GM19351 (cell line): ENCODE data around the gene TPK1.

Source experiments
- ATAC-seq: cut with Tn5 transposase; IDR thresholded peaks from one replicate; pipeline ENCODE4 v1.9.1; 2021; ENCODE audit warnings: mild to moderate bottlenecking, moderate library complexity; ENCODE audit not compliant: unreplicated experiment

The TPK1 gene

DNA sequence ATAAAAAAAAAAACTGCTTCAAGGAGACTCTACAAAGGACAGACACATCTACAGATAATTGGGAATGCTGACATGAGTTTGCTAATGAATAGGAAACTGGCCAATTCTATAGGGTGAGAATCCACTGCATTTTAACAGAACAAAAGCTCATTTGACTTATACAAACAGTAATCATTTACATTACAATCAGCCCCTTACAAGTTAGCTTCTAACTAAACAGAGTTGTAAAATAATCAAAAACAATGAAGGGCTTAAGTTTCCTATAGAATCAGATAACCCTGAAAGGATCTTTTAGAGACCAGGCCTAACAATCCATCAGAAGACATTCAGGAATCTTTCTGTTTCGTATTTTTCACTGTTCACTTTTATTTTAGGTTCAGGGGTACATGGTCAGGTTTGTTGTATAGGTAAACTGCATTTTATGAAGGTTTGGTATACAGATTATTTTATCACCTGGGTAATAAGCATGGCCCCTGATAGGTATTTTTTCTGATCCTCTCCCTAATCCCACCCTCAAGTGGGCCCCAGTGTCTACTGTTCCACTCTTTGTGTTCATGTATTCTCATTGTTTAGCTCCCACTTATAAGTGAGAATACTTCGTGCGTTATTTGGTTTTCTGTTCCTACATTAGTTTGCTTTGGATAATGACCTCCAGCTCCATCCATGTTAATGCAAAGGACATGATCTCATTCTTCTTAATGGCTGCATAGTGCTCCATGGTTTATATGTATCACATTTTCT lies 301.0 kb downstream of the TPK1 start:
- ATAC-seq = no peak

DNA sequence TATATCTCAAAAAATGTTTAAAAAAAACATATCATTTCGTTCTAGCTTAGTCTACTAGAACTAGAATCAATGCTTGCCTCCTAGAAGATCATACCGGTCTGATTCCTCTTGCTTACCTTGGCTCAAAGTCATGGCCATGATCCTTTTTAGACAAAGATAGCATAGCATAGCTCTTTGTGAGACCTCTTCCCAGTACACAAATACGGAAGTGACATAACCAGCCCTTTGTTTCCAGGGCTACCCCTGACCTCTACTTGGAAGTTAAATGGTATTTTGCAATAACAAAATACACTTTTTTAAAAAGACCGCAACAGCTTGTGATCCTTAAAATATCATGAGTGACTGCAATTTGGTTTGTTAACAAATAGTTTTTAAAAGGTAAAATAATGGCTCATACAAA lies 301.7 kb downstream of the TPK1 start:
- ATAC-seq = no peak

DNA sequence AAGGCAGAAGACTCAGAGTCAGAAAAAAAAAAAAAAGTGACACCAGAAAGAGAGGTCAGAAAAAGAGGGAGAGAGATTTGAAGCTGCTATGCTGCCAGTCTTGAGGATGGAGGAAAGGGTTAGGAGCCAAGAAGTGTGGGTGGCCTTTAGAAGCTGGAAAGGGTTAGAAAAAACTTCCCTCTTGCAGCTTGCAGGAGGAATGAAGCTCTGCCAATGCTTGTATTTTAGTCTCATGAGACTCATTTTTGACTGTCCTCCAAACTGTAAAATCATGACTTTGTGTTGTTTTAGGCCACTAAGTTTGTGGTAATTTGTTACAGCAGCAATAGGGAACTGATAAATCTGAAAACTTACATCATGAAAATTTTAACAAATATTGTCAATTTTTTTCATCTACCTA lies 304.7 kb downstream of the TPK1 start:
- no peak for ATAC-seq

DNA sequence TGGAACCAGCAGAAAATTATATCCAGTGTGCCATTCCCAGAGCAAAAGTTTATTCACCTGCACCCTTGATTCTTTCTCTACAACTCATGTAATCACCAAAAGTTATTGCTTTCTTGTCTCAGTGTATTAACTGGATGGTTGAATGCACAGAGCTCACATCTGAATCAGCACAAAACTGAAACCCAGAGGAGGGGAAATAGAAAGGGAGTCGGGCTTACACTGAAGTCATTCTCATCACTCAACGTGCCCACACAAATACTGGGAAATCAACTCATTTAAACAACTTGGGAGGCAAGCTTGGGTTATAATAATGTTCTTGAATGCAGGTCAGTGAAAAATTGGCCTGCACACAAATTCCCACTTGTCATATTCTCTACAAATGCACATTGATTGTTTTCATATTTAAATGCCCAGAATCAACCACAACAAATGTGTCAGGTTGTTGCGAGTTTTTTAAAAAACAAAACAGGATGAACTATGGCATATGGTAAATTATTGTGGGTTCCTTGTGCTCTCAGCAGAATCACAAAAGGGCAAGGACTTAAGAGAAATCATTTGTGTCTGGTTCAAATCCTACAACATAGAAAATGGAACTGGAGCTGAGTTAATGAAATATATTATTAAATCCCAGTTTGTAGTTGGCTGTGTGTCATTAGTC lies 306.5 kb downstream of the TPK1 start:
- ATAC-seq = peak; percentile 99

DNA sequence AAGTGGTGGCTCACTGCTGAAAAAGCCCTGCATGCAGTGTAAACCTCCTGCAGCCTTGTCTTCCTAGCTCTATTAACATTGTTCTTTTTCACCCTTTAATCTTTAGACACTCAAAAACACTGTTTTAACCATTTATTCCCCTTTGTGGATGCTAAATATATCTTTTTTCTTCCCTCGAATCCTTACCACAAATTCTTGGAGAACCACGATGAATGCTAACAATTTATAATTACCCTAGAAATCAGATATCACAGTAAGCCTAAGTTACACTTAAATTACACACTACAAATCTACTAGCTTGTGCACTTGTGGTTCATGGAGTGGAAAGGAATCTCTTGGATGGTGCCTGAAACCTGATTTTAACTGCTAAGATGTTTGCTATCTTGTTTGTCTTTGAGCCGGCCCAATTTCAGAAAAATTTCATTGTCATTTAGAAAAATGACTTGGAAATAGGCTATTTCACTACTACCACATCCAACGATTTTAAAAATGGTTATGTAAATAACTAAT lies 307.3 kb downstream of the TPK1 start:
- ATAC-seq = no peak

DNA sequence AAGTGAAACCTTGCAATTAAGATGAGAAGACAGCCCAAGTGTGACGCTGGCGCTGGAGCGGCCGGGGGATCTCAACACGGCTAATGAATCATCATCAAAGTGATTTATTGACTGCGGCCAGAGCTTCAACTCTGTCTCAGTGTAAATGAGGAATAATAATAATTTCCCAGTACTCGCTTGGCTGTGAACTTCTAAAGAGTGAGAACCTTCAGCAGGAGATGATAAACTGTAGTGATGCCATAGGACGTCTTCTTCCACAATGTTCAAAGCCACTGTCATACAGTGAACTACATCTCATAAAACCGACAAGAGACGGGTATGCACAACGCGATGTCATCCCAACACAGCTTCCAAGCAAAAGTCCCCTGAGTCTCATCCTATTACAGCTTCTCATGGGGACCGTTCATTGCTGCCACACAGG lies 308.8 kb downstream of the TPK1 start:
- ATAC-seq = no peak

DNA sequence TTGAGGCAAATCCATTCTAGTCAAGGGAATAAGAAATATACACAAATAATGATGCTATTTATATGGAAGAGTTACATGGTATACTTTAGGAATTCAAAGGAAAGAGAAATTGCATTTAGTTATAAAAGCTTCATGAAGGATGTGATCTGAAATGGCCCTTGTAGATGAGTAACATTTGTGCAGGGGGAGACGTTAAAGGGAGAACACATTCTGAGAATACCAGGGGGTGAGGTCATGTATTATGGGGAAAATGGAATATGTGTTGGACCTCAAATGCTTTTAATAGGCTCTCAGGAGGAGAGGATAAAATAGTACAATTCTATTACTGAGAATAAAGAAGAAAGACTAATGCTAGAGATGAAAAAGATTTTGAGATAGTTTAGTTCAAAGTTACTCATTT lies 309.9 kb downstream of the TPK1 start:
- no peak for ATAC-seq

DNA sequence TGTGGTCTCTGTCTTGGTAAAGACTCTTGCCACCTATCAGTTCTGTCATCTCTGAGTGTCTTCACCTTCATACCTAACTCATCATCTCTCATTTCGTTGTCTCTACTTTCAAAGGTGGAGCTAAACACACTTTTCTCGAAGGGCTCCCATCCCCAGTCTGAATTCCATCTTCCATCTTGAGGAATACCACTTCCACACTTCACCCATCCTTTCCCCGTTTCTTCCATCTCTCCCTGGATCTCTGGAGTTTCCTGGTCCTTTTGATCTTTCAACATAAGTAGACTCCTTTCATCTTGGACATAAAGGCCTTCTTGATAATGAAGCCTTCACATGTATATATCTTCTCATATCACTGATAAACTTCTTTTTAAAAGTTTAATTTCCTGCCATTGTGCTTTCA lies 311.6 kb downstream of the TPK1 start:
- ATAC-seq = no peak

DNA sequence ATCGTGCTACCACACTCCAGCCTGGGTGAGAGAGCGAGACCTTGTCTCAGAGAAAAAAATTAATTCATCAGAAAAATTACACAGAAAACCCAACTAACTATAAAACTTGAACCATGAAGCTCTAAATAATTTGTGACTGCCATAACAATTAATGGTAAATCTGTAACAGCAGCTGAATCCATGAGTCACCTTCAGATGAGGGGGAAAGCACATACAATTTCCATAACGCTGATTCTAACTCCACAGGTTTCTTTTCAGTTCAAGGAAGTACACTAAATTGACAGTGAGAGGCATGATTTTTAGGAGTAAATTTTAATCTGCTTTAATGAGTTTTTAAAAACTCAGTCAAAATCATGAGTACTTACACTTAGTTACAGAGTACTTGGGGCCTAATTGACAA lies 312.2 kb downstream of the TPK1 start:
- ATAC-seq = no peak

DNA sequence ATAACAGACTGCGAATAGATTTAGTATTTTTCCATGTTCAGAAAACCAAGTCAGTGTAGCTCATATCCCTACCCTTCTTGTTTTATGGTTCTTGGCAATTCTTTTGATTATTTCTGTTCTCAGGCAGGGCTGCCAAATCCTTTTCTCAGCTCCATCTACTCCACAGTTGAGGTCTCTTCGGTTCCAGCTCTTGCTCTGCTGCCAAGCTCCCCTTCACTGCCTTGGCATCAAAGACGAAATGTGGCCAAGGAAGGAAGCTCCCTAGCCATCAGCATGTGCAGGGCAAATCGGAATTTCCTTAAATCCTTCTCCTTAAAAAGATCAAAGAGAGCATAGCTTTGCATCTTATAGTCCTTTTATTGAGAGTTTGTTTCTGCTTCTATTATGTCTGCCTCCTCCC lies 315.9 kb downstream of the TPK1 start:
- no peak for ATAC-seq

DNA sequence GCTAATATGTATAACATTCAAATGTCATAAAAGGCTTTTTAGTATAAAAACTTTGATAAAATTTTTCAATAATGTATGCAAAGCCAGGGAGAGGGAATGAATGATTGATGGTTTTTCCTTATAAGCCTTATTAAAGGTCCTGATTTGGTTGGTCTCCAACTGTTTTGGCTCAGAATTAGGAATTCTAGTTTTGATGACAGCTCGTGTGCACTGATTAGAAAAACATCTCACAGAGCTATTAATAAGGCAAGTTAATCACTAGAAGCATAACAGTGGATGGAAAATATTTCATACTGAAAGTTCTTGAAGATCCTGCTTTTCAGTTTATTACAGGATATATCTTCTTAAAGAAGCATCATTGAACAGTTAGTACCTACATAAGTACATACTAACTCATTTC lies 317.5 kb downstream of the TPK1 start:
- ATAC-seq = no peak

DNA sequence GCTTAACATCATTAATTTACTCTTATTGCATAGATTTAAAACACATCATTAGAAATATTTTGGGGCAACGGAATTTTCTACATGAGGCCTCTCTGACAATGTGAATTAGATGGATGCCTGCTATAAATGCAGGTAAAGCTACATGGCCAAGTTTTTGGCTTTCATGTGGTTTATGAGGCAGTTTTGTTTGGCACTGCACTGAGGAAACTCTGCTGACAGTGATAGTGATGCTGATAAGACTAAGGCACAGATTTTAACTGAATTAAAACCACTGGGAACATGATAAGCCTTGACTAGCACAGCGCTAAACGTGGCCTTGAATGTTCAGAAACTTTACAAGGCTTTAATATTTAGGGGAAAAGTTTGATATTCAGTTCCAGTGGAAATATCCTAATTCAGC lies 318.1 kb downstream of the TPK1 start:
- no peak for ATAC-seq

DNA sequence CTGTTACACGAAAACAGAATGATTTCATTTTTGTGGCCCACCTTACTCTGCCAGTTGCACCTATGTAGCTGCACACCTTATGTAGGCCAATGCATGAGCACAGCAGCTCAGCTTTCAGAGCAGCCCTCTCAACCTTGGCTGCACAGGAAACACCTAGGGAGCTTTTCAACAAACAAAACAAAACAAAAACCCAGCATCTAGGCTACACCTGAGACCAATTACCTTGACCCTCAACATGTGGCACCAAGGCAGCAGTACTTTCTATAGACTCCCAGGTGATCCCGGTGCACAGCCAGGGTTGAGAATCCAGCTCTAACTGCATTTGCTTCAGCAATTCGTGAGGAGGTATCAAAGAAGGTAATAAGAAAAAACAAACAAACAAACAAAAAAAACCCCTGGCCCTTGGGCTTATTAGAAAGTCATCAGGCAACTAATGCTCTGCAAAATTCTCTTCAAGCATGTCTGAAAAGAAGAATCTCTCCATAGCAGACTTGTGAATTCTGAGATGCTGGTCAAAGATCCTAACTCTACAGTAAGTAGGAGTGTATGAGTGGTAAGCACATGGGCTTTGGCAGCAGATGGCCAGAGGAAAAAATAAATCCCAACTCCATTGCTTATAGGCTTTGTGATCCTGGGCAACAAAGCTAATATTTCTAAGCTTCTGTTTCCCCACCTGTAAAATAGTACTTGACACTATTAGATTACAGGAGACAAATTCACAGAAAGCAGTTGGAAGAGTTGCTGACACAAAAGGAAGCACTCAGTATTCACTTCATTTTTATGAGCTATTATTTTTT lies 318.9 kb downstream of the TPK1 start:
- no peak for ATAC-seq

DNA sequence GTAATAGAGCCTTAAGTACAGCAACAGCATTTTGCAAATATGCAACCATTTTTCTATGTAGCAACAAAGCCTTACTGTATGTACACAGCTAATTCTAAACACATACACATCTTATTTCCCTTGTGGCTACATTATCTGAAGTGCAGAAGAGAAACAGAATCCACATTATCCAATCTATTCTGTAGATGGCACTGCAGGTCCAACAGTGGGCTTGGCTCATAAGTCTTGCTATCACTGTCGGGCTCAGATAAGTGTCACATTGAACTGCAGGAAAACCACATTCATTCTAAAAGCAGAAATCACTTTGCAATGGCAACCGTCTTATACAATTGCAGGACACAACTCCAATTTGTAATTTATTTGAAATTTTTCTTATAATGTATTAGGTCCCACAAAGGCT lies 322.5 kb downstream of the TPK1 start:
- ATAC-seq = peak; percentile 46

DNA sequence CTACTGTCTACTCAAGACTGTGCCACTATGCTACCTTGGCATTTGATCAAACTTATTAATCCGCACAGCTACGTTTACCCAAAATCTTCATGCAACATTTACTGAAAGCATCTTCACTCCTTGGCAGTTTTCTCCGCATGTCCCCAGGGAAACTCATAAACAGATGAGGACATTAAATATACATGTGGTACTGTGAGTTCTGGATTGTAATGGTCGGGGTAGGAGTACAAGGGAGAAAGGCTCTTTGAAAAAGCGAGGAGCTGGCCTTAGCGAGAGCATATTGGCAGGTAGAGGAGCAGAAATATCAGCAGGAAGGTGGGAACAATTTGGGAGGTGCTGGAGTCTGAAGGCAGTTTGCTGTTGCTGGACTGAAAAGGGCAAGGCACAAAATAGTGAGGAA lies 325.2 kb downstream of the TPK1 start:
- no peak for ATAC-seq

DNA sequence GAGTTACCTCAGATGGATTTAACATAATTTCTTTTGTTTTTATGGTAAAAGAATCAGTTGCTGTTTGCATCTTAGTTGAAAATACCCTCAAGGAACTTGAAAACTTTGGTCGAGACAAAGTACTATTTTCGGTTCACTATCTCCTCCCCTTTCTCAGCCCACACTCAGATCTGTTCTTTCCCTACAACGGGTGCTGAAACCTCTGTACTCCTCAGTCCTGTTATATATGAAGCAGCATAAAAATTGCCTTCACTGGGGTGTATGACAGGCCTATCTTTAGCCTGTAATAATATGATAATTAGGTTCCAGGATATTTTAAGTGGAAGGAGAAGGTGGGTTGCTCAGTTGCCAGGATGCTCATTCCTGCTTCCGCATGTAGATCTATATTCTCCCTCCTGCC lies 327.2 kb downstream of the TPK1 start:
- ATAC-seq = peak; percentile 98

DNA sequence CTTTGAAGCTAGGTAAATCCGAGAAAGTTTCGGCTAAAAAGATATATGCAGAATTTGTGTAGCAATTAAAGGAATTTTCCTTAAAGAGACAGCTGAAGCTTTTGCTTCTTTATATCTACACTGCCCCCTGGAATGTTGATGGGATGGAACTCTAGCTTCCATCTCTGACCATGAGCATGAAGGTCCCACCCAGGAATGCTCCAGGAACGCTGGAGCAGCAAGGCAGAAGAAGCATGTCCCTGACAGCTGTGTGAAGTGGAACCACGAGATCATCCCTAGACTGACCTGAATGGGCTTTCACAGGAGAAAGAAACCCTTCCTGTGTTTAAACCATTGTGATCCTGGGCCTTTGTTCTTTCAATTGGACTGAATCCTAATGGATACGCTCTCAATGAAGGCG lies 332.6 kb downstream of the TPK1 start:
- ATAC-seq = no peak

DNA sequence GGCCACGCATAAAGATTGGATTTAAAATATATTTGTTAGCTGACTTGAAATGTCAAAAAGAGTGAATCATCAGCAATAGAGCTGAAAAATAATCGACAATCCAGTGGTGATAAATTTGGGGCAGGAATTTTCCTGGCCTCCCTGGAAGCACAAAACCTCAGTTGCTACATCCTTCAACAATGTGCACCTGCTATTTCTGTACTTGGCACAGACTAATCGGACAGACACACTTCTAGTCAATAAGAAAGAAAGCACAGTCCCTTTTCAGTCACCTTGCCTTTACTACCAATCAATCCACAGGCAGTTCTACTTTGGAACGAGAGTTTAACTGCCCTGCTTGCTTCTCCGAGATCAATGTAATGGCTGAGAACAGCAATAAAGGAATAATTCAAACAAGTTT lies 335.6 kb downstream of the TPK1 start:
- ATAC-seq = no peak

DNA sequence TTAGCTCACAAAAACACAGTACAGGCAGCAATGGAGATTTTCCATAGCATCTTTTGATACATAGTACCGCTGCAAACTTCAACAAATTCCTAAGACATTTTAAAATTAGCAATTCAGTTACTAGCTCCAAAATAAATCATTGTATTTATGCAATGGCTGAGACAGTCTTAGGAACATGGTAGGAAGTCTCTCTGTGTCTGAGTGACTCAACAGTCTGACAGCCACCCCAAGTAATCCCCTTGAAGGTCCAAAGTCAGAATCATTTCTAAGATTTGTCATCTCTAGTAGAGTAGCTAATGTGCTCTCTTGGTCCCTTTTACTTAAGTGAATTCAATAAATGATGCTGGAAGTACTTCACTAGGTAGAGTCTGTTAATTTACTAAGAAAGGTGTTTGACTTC lies 338.6 kb downstream of the TPK1 start:
- ATAC-seq = no peak

DNA sequence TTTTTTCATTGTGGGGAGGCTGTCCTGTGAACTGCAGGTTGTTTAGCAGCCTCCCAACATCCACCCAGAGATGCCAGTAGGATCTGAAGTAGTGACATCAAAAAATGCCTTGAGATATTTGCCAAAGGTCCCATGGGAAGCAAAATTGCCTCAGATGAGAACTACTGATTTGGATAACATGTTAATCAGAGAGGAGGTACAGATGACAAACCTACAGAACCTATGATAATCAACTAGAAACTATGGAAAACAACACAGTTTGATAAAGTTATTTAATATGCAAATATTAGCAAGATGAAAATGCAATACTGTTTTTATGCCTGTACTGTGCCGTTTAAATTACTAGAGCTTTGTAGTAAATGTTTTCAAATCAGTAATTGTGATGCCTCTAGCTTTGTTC lies 341.5 kb downstream of the TPK1 start:
- ATAC-seq = no peak

DNA sequence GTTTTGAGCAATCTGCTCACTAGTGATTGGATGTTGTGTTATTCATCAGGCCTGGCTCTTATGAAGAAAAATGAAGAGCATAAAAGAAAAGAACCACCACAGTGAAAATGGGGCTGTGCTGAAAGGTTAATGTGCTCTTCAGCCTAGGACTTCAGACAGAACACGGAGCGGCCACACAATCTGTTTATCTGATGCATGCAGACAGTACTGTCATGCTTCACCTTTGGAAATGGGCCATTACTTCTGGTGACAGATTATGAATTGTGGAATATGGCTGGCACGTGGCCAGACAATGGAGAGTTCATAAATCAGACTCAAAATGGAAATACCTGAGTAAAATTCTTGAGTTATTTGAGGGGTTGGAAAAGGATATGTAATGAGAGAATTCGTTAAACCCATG lies 346.3 kb downstream of the TPK1 start:
- ATAC-seq = no peak

DNA sequence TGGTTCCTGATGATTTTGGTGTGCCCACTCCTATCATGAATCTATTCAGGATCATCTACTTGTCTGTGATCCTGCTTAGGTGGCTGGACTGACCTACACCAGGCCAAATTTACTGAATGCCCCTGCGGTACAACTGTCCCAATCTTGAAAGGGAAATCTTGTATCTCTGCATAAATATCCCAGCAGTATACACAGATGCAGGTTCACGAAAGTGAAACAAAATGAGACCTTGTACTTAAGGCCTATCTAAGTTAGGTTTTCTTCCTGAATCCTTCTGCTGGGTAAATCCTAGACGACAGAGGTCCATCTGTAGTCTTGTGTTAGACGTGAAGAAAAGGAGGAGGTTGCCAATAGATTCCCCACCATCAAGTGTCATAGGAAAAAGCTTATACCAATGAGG lies 346.9 kb downstream of the TPK1 start:
- no peak for ATAC-seq
